Dendritic cell treated with granulocyte-macrophage colony-stimulating factor and Interleukin-4, amounts not matched to agents 40 ng/mL and 50 ng/mL, for 4 days (primary cell): ENCODE data around the gene DYSF.

Experiments used
- H3K27ac Mint-ChIP-seq: one replicate; pipeline ENCODE4 v1.8.0; 2022; ENCODE audit warnings: mild to moderate bottlenecking, mixed read lengths
- H3K27me3 Mint-ChIP-seq: one replicate; pipeline ENCODE4 v1.8.0; 2022; ENCODE audit warnings: mild to moderate bottlenecking, mixed read lengths
- H3K36me3 Mint-ChIP-seq: one replicate; pipeline ENCODE4 v1.8.0; 2022; ENCODE audit warnings: low read depth, mixed read lengths
- H3K4me1 Mint-ChIP-seq: one replicate; pipeline ENCODE4 v1.8.0; 2022; ENCODE audit warnings: low read depth, mixed read lengths
- H3K4me3 Mint-ChIP-seq: one replicate; pipeline ENCODE4 v1.8.0; 2022; ENCODE audit warnings: mild to moderate bottlenecking, moderate library complexity, mixed read lengths
- H3K9me3 Mint-ChIP-seq: one replicate; pipeline ENCODE4 v1.8.0; 2022; ENCODE audit warnings: mixed read lengths
- intact Hi-C: fragments of 100-400 bp; cut with micrococcal nuclease; formaldehyde crosslinking; loops from one replicate; pipeline ENCODE4 v1.15.0; 2022

DYSF gene

DNA sequence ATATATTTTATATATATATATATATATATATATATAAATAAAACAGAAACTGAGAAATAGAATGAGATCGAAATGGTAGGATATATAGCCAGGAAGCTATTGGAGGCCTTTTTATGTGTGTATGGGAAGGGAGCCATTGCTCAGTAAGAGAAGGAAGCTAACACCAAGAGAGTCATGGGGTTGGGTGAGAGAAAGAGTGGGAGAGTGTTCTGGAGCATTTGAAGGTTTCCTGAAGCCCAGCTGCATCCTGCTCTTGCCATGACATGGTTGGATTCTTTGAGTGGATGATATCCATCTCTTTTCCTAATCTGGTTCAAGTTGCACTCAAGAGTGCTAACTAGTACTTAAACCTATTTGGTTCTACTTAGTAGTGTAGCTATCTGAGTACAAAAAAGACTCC, 282.3 kb downstream of the DYSF start:
- no peaks in the 10 kb centered on the region for H3K4me1 Mint-ChIP-seq
- no peaks in the 10 kb centered on the region for H3K36me3 Mint-ChIP-seq
- H3K27ac Mint-ChIP-seq: no peak overlapping the region
- H3K4me3 Mint-ChIP-seq: no peak overlapping the region
- H3K27me3 Mint-ChIP-seq: peaks cover 1% of the 10 kb centered on the region
- intact Hi-C loops: no loop called here
- H3K9me3 Mint-ChIP-seq: peaks cover 9% of the 10 kb centered on the region
